ENCODE results near the gene FEM1B.

DNA sequence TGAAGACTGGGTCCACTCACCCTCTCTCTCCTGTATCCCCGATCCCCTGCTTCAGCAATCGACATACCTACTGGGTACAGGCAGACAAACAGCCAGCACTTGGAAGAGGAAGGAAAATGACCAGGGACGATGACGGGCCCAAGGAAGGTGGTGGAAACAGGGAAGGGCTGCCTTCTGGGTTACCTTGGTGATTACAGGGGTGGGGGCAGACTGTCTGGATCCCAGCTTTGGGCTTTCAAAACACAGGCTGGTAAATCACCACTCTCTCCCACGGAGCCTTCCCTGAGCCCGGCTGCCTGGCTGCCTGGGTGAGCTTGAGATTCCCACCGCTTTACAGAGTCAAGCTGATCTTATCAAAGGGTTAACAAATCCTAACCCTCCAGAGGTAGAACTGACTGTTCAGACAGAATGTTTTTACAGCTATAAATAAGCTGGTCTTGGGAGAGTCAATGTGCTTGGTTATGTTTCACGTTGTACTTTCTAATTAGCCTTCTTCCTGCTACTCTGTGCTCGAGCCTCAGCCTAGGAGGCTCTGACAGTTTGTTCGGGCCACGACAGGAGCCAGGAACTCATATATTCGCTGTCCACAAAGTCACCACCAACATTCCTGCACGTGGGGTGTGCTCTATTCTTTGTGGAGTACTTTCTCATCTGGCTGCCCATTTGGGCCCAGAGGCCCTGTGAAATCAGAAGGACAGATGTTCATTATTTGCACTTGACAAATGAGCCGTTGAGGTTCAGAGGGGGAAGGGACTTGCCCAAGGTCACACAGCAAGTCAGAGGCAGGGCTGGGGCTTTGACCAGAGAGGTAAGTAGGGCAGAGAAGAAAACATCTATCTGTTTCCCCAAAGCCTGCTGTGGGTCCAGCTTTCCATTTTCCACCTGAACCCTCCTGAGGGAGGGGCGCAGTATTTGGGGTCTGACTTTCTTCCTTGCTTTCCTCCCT, 63.5 kb downstream of the FEM1B start:
- TF ChIP-seq POLR2A (IDR thresholded peaks at IDR 0.05): no peak
- TF ChIP-seq, protein P1, sequence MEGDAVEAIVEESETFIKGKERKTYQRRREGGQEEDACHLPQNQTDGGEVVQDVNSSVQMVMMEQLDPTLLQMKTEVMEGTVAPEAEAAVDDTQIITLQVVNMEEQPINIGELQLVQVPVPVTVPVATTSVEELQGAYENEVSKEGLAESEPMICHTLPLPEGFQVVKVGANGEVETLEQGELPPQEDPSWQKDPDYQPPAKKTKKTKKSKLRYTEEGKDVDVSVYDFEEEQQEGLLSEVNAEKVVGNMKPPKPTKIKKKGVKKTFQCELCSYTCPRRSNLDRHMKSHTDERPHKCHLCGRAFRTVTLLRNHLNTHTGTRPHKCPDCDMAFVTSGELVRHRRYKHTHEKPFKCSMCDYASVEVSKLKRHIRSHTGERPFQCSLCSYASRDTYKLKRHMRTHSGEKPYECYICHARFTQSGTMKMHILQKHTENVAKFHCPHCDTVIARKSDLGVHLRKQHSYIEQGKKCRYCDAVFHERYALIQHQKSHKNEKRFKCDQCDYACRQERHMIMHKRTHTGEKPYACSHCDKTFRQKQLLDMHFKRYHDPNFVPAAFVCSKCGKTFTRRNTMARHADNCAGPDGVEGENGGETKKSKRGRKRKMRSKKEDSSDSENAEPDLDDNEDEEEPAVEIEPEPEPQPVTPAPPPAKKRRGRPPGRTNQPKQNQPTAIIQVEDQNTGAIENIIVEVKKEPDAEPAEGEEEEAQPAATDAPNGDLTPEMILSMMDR (IDR thresholded peaks at IDR 0.05): no peak
